Measurements from ENCODE around the gene EPHA4.

The EPHA4 gene

DNA sequence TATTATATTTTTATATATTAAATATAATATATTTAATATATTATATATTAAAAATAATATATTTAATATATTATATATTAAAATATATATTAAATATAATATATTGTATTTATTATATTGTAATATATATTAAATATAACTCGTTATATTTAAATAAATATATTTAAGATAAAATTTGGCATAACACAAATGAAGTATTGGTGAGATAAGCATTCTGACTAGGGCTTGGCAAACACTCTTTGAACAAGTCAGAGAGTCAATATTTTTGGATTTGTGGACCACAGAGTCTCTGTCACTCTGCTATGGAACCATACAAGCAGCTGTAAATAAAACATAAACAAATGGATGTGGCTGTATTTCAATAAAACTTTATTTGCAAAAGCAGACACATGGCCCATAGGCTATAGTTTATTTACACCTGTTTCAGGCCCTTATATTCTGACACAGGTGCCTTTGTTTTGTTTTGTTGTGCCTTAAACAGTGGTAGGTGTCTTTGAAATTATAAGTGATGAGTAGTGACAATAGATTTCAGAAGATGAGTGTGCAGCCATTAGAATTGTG is 190.1 kb downstream of the EPHA4 start:
- no peak overlapping the region for H3K27ac ChIP-seq
- TF ChIP-seq, protein P1, sequence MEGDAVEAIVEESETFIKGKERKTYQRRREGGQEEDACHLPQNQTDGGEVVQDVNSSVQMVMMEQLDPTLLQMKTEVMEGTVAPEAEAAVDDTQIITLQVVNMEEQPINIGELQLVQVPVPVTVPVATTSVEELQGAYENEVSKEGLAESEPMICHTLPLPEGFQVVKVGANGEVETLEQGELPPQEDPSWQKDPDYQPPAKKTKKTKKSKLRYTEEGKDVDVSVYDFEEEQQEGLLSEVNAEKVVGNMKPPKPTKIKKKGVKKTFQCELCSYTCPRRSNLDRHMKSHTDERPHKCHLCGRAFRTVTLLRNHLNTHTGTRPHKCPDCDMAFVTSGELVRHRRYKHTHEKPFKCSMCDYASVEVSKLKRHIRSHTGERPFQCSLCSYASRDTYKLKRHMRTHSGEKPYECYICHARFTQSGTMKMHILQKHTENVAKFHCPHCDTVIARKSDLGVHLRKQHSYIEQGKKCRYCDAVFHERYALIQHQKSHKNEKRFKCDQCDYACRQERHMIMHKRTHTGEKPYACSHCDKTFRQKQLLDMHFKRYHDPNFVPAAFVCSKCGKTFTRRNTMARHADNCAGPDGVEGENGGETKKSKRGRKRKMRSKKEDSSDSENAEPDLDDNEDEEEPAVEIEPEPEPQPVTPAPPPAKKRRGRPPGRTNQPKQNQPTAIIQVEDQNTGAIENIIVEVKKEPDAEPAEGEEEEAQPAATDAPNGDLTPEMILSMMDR (conservative IDR thresholded peaks at IDR 0.05), result no peak

DNA sequence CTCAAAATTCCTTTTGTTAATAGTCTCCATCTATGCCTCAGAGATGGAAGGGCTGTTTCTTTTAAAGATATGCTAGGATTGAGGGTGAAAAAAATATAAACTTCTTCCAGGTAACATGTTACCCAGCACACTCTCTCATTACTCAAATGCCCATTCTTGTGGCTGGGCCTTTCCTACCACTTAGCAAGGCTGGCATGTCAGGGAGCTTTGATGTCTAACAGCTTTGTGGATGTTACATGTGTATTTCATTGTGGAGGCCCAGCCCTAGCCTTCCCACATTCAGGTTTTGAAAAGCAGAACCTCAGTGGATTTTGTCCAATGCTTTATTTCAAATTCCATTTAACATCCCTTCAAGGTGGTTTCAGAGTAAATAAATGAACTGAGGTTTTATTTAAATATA is 191.4 kb downstream of the EPHA4 start:
- TF ChIP-seq, protein P1 (conservative IDR thresholded peaks at IDR 0.05), result no peak
- H3K27ac ChIP-seq, result no peak overlapping the region

DNA sequence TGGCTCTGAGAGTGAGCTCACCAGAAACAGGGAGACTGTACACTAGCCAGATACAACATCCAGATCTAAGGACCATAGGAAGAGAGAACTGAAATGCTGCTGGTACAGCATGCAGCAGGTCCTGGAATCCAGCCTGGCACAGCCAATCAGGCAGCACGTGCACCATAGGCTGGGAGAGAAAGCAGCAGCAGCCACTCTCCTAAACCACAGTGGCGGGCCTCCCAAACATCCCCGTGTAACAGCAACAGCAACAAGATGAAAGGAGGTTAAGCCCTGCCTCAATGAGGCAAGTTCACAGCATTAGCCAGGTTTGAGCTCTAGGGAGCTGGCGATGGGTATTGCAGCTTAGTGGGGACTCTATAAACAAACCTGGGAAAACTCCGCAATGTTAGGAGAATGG is 192.0 kb downstream of the EPHA4 start:
- TF ChIP-seq, protein P1 (conservative IDR thresholded peaks at IDR 0.05), result no peak
- H3K27ac ChIP-seq, result no peak overlapping the region

DNA sequence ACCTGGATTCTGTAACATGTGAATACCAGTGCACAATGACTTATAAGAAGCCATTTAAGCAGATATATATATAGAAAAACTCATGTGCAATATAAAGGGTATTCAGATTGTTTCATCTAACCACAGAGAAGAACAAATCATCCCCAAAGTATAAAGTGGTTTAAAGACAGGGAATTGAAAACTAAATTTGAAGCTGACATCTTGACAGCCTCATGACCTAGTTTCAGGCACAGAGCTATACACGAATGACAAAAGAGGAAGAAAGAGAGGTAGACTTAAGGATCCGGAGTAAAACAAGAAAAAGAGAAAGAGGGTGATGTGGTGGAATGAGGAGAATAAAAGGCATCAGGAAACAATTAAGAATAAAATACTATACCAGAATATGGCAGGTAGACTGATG is 194.5 kb downstream of the EPHA4 start:
- no peak overlapping the region for H3K27ac ChIP-seq
- TF ChIP-seq, protein P1 (conservative IDR thresholded peaks at IDR 0.05), result no peak

DNA sequence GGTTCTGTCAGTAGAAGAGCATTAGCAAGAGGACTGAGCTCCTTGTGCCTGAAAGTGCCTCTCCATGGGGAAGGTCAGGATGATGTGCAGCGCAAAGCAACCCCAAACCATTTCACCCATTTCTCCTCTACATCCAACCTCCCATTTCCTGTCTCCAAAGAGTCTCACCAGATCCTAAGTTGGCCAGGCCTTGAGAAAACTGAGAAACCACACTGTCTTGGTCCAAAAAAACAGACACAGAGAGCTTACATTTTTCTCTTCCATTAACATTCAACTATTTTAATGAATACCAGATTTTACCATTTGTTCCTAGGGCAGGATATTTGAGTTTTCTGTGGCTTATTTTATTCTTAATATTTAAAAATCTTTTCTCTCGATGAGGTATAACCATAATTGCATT is 195.0 kb downstream of the EPHA4 start:
- H3K27ac ChIP-seq, result no peak overlapping the region
- TF ChIP-seq, protein P1 (conservative IDR thresholded peaks at IDR 0.05), result no peak

DNA sequence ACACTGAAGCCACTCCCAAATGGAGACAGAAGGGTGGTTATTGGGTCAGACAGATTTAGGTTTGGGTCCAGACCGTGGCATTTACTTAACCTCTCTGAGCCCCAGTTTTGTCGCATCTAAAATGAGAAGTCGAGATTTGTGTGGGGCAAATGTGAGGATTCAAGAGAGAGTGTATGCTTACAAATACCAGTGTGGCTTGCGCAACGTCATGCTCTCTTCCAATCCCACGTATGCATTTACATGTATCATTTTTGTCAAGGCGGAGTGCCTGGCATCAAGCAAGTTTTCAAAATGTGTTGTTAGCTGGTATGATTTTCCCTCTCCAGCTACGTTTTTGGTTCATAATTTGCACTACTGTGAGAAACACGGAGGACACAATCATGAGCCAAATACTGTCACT is 197.9 kb downstream of the EPHA4 start:
- H3K27ac ChIP-seq, result no peak overlapping the region
- TF ChIP-seq, protein P1 (conservative IDR thresholded peaks at IDR 0.05), result no peak

DNA sequence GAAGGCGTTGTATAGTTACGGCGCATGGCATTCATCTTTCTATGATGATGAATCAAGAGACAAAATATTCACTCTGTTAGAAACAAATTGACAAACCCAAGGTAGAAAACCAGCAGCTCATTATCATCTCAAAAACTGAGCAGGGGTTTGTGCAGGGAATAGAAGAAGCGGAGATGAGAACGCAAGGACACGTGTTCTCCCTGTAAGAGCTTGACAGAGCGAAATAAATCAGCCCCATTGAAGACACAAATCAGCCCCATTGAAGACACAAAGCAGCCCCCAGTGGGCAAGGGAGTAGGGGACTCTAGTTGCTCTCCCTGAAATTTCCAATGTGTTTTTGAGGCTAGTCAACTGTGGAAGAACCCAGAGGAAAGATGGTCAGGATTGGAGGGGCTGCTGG is 199.2 kb downstream of the EPHA4 start:
- TF ChIP-seq, protein P1 (conservative IDR thresholded peaks at IDR 0.05), result no peak

More for the DNA sequence above, 199.2 kb downstream of the EPHA4 start:
- H3K27ac ChIP-seq, result no peak overlapping the region
